Measurements from ENCODE around the gene CAPZA3.

The CAPZA3 gene

DNA sequence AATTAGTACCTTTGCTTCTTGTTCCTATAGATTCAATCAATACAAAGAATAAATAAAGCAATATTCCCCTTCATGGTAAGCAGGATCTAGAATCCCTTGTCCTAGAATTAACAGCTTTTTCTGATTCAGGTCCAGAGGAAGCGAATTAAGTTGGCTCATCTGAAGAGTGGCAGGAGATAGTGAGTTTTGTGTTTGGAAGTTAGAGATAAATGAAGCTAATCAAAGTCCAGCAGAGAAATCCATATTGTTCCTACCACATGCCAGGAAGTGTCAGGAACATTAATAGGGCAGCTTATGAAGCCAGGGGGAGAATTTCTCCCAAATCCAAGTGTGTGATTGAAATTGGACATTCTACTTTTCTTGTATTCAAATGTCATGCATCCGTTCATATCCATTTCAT, 13.9 kb downstream of the CAPZA3 start:
- no peaks in the 10 kb centered on the region for H3K9me2 ChIP-seq (ENCODE audit: low read depth, low read length)
- no peak overlapping the region for H3K27ac ChIP-seq (ENCODE audit: low read depth, low read length, poor library complexity, severe bottlenecking)
- no peak overlapping the region for H3K4me3 ChIP-seq (ENCODE audit: low read depth, low read length, poor library complexity, severe bottlenecking)
- H2AFZ ChIP-seq (ENCODE audit: low read length), result no peak overlapping the region
- no peaks in the 10 kb centered on the region for H3K27me3 ChIP-seq (ENCODE audit: insufficient read depth, low read length)
- H3K9me3 ChIP-seq (ENCODE audit: low read length), result no peaks in the 10 kb centered on the region
- no peak overlapping the region for H3K4me2 ChIP-seq (ENCODE audit: low read length)
- H3F3A ChIP-seq (ENCODE audit: insufficient read depth, low read length), result no peaks in the 10 kb centered on the region
- no peaks in the 10 kb centered on the region for H3K79me2 ChIP-seq (ENCODE audit: insufficient read depth, low read length)
- no peak overlapping the region for H3K9ac ChIP-seq (ENCODE audit: low read length)
- TF ChIP-seq EZH2 (IDR thresholded peaks at IDR 0.05; ENCODE audit: borderline replicate concordance, low read length), result no peak
- TF ChIP-seq, protein P1, sequence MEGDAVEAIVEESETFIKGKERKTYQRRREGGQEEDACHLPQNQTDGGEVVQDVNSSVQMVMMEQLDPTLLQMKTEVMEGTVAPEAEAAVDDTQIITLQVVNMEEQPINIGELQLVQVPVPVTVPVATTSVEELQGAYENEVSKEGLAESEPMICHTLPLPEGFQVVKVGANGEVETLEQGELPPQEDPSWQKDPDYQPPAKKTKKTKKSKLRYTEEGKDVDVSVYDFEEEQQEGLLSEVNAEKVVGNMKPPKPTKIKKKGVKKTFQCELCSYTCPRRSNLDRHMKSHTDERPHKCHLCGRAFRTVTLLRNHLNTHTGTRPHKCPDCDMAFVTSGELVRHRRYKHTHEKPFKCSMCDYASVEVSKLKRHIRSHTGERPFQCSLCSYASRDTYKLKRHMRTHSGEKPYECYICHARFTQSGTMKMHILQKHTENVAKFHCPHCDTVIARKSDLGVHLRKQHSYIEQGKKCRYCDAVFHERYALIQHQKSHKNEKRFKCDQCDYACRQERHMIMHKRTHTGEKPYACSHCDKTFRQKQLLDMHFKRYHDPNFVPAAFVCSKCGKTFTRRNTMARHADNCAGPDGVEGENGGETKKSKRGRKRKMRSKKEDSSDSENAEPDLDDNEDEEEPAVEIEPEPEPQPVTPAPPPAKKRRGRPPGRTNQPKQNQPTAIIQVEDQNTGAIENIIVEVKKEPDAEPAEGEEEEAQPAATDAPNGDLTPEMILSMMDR (IDR thresholded peaks at IDR 0.05; ENCODE audit: low read length), result no peak
- H3K36me3 ChIP-seq (ENCODE audit: insufficient read depth, low read length), result no peaks in the 10 kb centered on the region
- no peaks in the 10 kb centered on the region for H3K4me1 ChIP-seq (ENCODE audit: insufficient read depth, low read length, severe bottlenecking)
- H4K20me1 ChIP-seq (ENCODE audit: insufficient read depth, low read length), result no peaks in the 10 kb centered on the region

DNA sequence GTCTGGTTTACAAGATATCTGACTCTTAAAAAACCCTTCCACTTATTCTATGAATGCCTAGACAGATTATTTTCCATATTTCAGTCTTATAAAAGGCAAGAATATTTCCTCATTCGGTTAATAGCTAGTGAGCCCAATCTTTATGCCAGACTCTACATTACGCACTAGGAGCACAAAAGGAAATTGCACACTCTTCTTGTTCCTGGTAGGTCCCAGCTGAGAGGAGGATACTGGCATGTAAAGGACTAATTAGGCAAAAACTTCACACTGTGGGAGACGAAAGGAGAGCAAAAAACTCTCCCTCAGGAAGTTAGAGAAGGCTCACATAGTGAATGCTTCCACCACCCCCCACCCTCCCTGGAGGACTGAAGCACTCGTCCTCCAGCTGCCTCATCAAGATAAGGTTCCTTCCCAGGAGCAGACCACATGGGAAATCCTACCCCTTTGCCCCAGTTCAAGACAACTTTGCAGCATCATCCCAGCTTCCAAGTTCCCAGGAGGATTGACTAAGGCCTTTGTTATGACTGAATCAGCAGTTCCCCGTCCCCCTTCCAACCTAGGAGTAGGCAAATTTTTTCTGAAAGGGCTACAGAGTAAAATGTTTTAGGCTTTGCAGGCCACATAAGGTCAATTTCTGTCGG, 14.5 kb downstream of the CAPZA3 start:
- TF ChIP-seq EZH2 (IDR thresholded peaks at IDR 0.05; ENCODE audit: borderline replicate concordance, low read length), result no peak
- TF ChIP-seq, protein P1 (IDR thresholded peaks at IDR 0.05; ENCODE audit: low read length), result no peak
- H3K36me3 ChIP-seq (ENCODE audit: insufficient read depth, low read length), result no peaks in the 10 kb centered on the region
- no peak overlapping the region for H3K27ac ChIP-seq (ENCODE audit: low read depth, low read length, poor library complexity, severe bottlenecking)
- no peaks in the 10 kb centered on the region for H3K9me2 ChIP-seq (ENCODE audit: low read depth, low read length)
- H2AFZ ChIP-seq (ENCODE audit: low read length), result no peak overlapping the region
- H3K4me3 ChIP-seq (ENCODE audit: low read depth, low read length, poor library complexity, severe bottlenecking), result no peak overlapping the region
- no peaks in the 10 kb centered on the region for H3K4me1 ChIP-seq (ENCODE audit: insufficient read depth, low read length, severe bottlenecking)
- no peaks in the 10 kb centered on the region for H3K9me3 ChIP-seq (ENCODE audit: low read length)
- H3F3A ChIP-seq (ENCODE audit: insufficient read depth, low read length), result no peaks in the 10 kb centered on the region
- H4K20me1 ChIP-seq (ENCODE audit: insufficient read depth, low read length), result no peaks in the 10 kb centered on the region
- H3K79me2 ChIP-seq (ENCODE audit: insufficient read depth, low read length), result no peaks in the 10 kb centered on the region
- no peak overlapping the region for H3K9ac ChIP-seq (ENCODE audit: low read length)
- no peaks in the 10 kb centered on the region for H3K27me3 ChIP-seq (ENCODE audit: insufficient read depth, low read length)
- no peak overlapping the region for H3K4me2 ChIP-seq (ENCODE audit: low read length)

DNA sequence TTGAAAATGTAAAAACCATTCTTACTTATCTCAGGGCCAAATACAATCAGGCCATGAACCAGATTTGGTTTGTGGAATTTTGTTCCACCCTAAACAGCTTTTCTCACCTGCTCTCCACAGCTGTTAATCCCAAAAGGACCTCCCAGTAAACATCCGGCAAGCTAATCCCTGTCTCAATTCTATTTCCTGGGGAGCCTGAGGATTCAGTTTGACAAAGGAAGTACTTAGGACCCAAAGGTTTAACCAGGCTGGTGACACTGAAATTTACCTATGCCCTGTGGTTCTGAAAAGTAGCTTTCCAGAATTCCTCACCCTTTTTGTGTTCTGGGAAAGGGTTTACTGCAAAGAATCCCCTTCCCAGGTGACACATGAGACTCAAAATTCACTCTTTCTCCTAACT, 15.0 kb downstream of the CAPZA3 start:
- Histone ChIP-seq H3K27ac (ENCODE audit: low read depth, low read length, poor library complexity, severe bottlenecking) (no peak overlapping the region), H3K9me2 (ENCODE audit: low read depth, low read length) (no peaks in the 10 kb centered on the region), H3F3A (ENCODE audit: insufficient read depth, low read length) (no peaks in the 10 kb centered on the region), H2AFZ (ENCODE audit: low read length) (no peak overlapping the region), H3K9ac (ENCODE audit: low read length) (no peak overlapping the region), H3K4me2 (ENCODE audit: low read length) (no peak overlapping the region), H3K9me3 (ENCODE audit: low read length) (no peaks in the 10 kb centered on the region), H3K27me3 (ENCODE audit: insufficient read depth, low read length) (no peaks in the 10 kb centered on the region), H4K20me1 (ENCODE audit: insufficient read depth, low read length) (no peaks in the 10 kb centered on the region), H3K36me3 (ENCODE audit: insufficient read depth, low read length) (no peaks in the 10 kb centered on the region), H3K4me1 (ENCODE audit: insufficient read depth, low read length, severe bottlenecking) (no peaks in the 10 kb centered on the region), H3K4me3 (ENCODE audit: low read depth, low read length, poor library complexity, severe bottlenecking) (no peak overlapping the region), H3K79me2 (ENCODE audit: insufficient read depth, low read length) (no peaks in the 10 kb centered on the region)
- TF ChIP-seq, protein P1 (IDR thresholded peaks at IDR 0.05; ENCODE audit: low read length), result no peak
- no peak for TF ChIP-seq EZH2 (IDR thresholded peaks at IDR 0.05; ENCODE audit: borderline replicate concordance, low read length)
